Activated CD4-positive, alpha-beta memory T cell treated with anti-CD3 and anti-CD28 coated beads for 36 hours (primary cell): Measurements from ENCODE around the gene ANAPC2. TPM values are rescaled to one million over a fixed set of nuclear protein-coding genes. Genes with fewer than 3 reads are reported as not detected.

Experiments used
- CTCF ChIA-PET: fragments of 350-600 bp; sonication (Branson Sonifier 250); formaldehyde crosslinking; loops from one replicate; lab custom pipeline; 2021; ENCODE audit warnings: antibody characterized with exemption, inconsistent platforms; lab: Charles Lee
- POLR2A ChIA-PET: fragments of 350-600 bp; sonication (Branson Sonifier 250); formaldehyde crosslinking; loops from one replicate; lab custom pipeline; 2021; ENCODE audit warnings: antibody characterized with exemption; lab: Charles Lee
- DNase-seq: peaks from one replicate; pipeline ENCODE4 v3.0.0-alpha.2; 2020
- H3K27ac Mint-ChIP-seq: one replicate; pipeline ENCODE4 v1.8.0; 2021; ENCODE audit warnings: mixed read lengths
- H3K27me3 Mint-ChIP-seq: one replicate; pipeline ENCODE4 v1.8.0; 2021; ENCODE audit warnings: mixed read lengths
- H3K36me3 Mint-ChIP-seq: one replicate; pipeline ENCODE4 v1.8.0; 2021; ENCODE audit warnings: mixed read lengths
- H3K4me1 Mint-ChIP-seq: one replicate; pipeline ENCODE4 v1.8.0; 2021; ENCODE audit warnings: low read depth, mixed read lengths
- H3K4me3 Mint-ChIP-seq: one replicate; pipeline ENCODE4 v1.8.0; 2021; ENCODE audit warnings: mild to moderate bottlenecking, mixed read lengths
- H3K9me3 Mint-ChIP-seq: one replicate; pipeline ENCODE4 v1.8.0; 2021; ENCODE audit warnings: mixed read lengths
- intact Hi-C: fragments of 100-400 bp; cut with micrococcal nuclease; formaldehyde crosslinking; loops from one replicate; pipeline ENCODE4 v1.15.1; 2023
- total RNA-seq, 2 experiments: library from RNA; stranded (reverse); gene quantifications; one replicate each; pipeline ENCODE4 v1.2.3, GENCODE V29; 2021

The ANAPC2 gene
- total RNA-seq, 2 experiments from 2014 or later = 36.3 to 36.9 TPM

- Mint-ChIP-seq H3K9me3 (no peaks in the 10 kb centered on the region), H3K36me3 (no peaks in the 10 kb centered on the region), H3K27me3 (peaks cover 13% of the 10 kb centered on the region), H3K4me1 (peaks cover 2% of the 10 kb centered on the region), H3K4me3 (no peak overlapping the region), H3K27ac (no peak overlapping the region)
- ChIA-PET CTCF (no interaction called here), POLR2A (no interaction called here)
- intact Hi-C loops = no loop called here
- no peak for DNase-seq
Measured at GRCh38 chr9:137232101-137232500, 43.7 kb upstream of the ANAPC2 start.

DNA sequence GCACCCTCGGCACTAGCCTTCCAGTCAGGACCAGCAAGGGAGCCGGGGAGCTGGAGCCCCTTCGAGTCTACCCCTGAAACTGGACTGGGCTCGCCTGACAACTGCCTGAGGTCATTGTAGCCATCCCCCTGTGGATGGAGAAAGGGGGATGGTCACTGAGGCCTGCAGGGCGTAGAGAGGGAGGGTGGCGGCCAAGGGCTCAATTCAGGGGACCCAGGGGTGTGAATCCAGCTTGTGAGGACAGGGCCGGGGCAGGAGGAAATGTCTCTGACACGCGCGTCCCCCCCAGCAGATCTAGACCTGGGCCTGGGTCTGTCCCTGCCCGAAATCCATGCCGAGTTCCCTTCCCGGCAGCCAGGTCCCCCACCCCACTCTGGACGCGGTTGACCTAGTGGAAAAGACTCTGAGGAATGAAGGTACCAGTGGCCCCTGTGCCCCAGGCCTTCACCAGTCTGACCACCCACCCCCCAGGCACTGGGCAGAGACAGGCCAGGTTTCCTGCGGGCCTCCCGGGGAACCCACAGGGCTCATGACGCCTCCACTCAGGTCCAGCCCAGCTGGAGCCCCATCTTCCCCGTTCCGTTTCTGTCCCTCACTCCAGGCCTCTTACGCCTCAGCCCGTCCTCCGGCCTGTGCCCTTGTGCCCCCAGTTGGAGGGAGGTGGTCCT is 43.1 kb upstream of the ANAPC2 start:
- Mint-ChIP-seq H3K27me3 (peaks cover 13% of the 10 kb centered on the region), H3K27ac (no peak overlapping the region), H3K9me3 (no peaks in the 10 kb centered on the region), H3K36me3 (no peaks in the 10 kb centered on the region), H3K4me3 (no peak overlapping the region), H3K4me1 (peaks cover 2% of the 10 kb centered on the region)
- intact Hi-C loops = no loop called here
- POLR2A ChIA-PET = no interaction called here
- no peak for DNase-seq
- CTCF ChIA-PET = no interaction called here

- CTCF ChIA-PET = no interaction called here
Measured at GRCh38 chr9:137230705-137231371, 42.5 kb upstream of the ANAPC2 start, which contains the start of gene SLC34A3. Gene SLC34A3, plus strand, starts transcription at chr9:137230901. Its CDS starts 802 bp downstream, at chr9:137231703.

DNA sequence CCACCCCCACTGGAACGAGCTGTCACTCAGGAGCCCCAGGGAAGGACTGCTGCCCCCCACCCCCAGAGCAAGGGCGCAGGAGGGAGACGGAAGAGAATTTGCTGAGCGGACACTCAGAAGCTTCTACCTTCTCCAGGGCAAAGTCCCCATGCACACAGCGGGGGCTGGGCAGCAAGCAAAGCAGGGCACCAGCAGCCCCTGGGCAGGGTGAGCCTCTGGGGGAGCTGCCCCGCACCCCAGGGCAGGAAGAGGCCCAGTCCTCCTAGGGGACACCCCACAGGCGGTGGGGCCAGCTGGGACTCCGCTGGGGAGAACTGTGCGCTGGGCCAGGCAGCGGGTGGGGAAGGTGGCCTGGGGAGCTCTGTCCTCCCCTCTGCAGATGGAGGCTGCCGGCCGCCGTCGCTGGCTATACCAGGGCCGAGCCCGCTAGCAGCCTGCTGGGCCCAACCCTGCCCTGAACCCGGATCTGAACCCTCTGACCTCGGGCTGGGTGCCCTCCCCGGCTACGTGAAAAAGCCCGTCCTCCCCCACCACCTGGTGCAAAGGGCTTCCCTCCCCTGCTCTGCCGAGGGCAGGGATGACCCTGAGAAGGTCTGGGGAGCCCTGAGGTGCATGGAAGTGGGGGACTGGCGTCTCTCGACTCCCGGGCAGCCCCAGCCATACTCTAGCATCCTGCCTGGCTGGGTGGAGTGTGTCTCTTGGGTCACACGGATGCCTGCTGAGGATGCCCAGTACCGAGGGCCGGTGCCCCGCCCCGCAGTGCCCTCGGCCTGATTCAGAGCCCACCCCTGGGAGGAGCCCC is 41.7 kb upstream of the ANAPC2 start:
- Mint-ChIP-seq H3K27ac (no peak overlapping the region), H3K27me3 (peaks cover 11% of the 10 kb centered on the region), H3K9me3 (no peaks in the 10 kb centered on the region), H3K36me3 (no peaks in the 10 kb centered on the region), H3K4me1 (peaks cover 2% of the 10 kb centered on the region), H3K4me3 (no peak overlapping the region)
- ChIA-PET CTCF (interaction anchor here (0.8 to 1.1 kb wide), 2 partner anchors 9 to 41 kb away, joined by 3 read pairs; no protein-coding TSS in a partner anchor), POLR2A (no interaction called here)
- DNase-seq = no peak
- intact Hi-C loops = no loop called here

More at GRCh38 chr9:137230705-137231371, 42.5 kb upstream of the ANAPC2 start, which contains the start of gene SLC34A3:
- Mint-ChIP-seq H3K27ac (no peak within 1 kb of the TSS), H3K9me3 (no peaks in the 10 kb centered on the region), H3K36me3 (no peaks in the 10 kb centered on the region), H3K4me1 (peaks cover 2% of the 10 kb centered on the region), H3K4me3 (no peak within 1 kb of the TSS), H3K27me3 (peaks cover 13% of the 10 kb centered on the region)
- POLR2A ChIA-PET = no interaction called here
- intact Hi-C loops = no loop called here
- DNase-seq = no peak

- POLR2A ChIA-PET = no interaction called here
- no peaks in the 10 kb centered on the region for H3K9me3 Mint-ChIP-seq
- H3K27ac Mint-ChIP-seq = no peak overlapping the region
- peaks cover 2% of the 10 kb centered on the region for H3K4me1 Mint-ChIP-seq
- CTCF ChIA-PET = interaction anchor here (0.8 to 3.5 kb wide), 3 partner anchors 10 to 111 kb away, joined by 3 to 16 read pairs (median 3); no protein-coding TSS in a partner anchor
- no peak overlapping the region for H3K4me3 Mint-ChIP-seq
- intact Hi-C loops = no loop called here
- no peaks in the 10 kb centered on the region for H3K36me3 Mint-ChIP-seq
- H3K27me3 Mint-ChIP-seq = peaks cover 5% of the 10 kb centered on the region
- no peak for DNase-seq
Measured at GRCh38 chr9:137228968-137229896, 40.9 kb upstream of the ANAPC2 start.

DNA sequence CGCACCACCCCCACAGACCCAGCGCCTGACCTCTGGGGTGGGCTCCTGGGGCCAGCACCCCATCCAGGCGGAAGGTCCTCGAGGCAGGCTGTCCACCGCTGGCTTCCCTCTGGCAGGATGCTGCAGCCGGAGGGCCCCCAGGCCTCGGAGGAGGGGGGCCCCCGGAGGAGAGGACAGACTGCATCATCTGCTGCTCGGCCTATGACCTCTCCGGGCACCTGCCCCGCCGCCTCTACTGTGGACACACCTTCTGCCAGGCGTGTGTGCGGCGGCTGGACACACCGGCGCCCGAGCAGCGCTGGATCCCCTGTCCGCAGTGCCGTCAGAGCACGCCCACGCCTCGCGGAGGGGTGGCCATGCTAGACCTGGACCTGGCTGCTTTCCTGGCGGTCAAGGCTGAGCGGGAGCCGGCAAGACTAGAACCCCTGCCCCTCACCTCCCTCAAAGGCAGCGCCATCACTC is 40.2 kb upstream of the ANAPC2 start:
- intact Hi-C loops = no loop called here
- Mint-ChIP-seq H3K27ac (no peak overlapping the region), H3K4me1 (peaks cover 2% of the 10 kb centered on the region), H3K36me3 (no peaks in the 10 kb centered on the region), H3K9me3 (no peaks in the 10 kb centered on the region), H3K4me3 (no peak overlapping the region), H3K27me3 (peaks cover 5% of the 10 kb centered on the region)
- CTCF ChIA-PET = interaction anchor here (1.4 to 6.6 kb wide), 5 partner anchors 8 to 114 kb away, joined by 4 to 54 read pairs (median 15); partner anchors contain the start of genes DPP7, NDOR1, TMEM203 and TUBB4B
- POLR2A ChIA-PET = no interaction called here
- DNase-seq = no peak

- CTCF ChIA-PET = interaction anchor here (1.0 to 6.6 kb wide), 22 partner anchors 9 to 199 kb away, joined by 3 to 54 read pairs (median 4); partner anchors contain the start of genes DPP7, NDOR1, NELFB and TMEM203
- peak overlapping the region; percentile 64 for H3K27ac Mint-ChIP-seq
- no peaks in the 10 kb centered on the region for H3K9me3 Mint-ChIP-seq
- H3K27me3 Mint-ChIP-seq = peaks cover 5% of the 10 kb centered on the region
- POLR2A ChIA-PET = interaction anchor here (6.8 kb wide), 1 partner anchor 13 kb away, joined by 38 read pairs; the partner anchor contains the start of gene TUBB4B
- no peak for DNase-seq
- H3K4me3 Mint-ChIP-seq = no peak overlapping the region
- intact Hi-C loops = no loop called here
- no peaks in the 10 kb centered on the region for H3K36me3 Mint-ChIP-seq
- peaks cover 3% of the 10 kb centered on the region for H3K4me1 Mint-ChIP-seq
Measured at GRCh38 chr9:137227853-137228505, 39.6 kb upstream of the ANAPC2 start.

- peak within 1 kb of the TSS; percentile 64 for H3K27ac Mint-ChIP-seq
- peaks cover 5% of the 10 kb centered on the region for H3K27me3 Mint-ChIP-seq
- POLR2A ChIA-PET = interaction anchor here (0.6 to 6.8 kb wide), 2 partner anchors 14 to 107 kb away, joined by 3 to 38 read pairs; partner anchors contain the start of gene TUBB4B
- peak; percentile 86 for DNase-seq
- intact Hi-C loops = no loop called here
- H3K4me3 Mint-ChIP-seq = no peak within 1 kb of the TSS
- H3K36me3 Mint-ChIP-seq = no peaks in the 10 kb centered on the region
- H3K9me3 Mint-ChIP-seq = no peaks in the 10 kb centered on the region
- H3K4me1 Mint-ChIP-seq = peaks cover 5% of the 10 kb centered on the region
- CTCF ChIA-PET = interaction anchor here (0.7 to 6.6 kb wide), 28 partner anchors 9 to 198 kb away, joined by 3 to 54 read pairs (median 4); partner anchors contain the start of genes DPP7, NDOR1, NELFB and TMEM203
Measured at GRCh38 chr9:137227054-137227852, 38.9 kb upstream of the ANAPC2 start, which contains the start of gene RNF224. Gene RNF224, plus strand, starts transcription at chr9:137227502. Its CDS starts 834 bp downstream, at chr9:137228336.

GRCh38 chr9:137226338-137227053 is 38.1 kb upstream of the ANAPC2 start:
- POLR2A ChIA-PET = interaction anchor here (6.8 kb wide), 1 partner anchor 14 kb away, joined by 38 read pairs; the partner anchor contains the start of gene TUBB4B
- intact Hi-C loops = no loop called here
- H3K9me3 Mint-ChIP-seq = no peaks in the 10 kb centered on the region
- peaks cover 5% of the 10 kb centered on the region for H3K4me1 Mint-ChIP-seq
- H3K27me3 Mint-ChIP-seq = peaks cover 5% of the 10 kb centered on the region
- DNase-seq = no peak
- H3K27ac Mint-ChIP-seq = no peak overlapping the region
- no peaks in the 10 kb centered on the region for H3K36me3 Mint-ChIP-seq
- H3K4me3 Mint-ChIP-seq = no peak overlapping the region
- CTCF ChIA-PET = interaction anchor here (0.6 to 6.6 kb wide), 19 partner anchors 10 to 197 kb away, joined by 3 to 54 read pairs (median 5); partner anchors contain the start of genes DPP7, NDOR1, SSNA1 and TMEM203
